ENCODE measurements around the gene P4HA2.

P4HA2 gene

DNA sequence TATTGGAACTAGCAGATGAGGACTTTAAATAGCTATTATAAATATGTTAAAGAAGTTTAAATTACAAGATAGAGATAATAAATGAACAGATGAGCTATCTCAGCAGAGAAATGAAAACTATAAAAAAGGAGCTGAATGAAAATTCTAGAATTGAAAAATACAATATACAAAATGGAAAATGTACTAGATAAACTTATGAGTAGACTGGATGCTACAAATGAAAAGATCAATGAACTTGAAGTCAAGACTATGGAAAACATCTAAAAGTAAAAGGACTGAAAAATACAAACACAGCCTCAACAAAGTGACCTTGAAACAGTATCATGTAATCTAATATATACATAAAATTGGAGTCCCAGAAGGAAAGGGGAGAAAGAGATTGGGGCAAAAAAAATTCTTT is 19.2 kb upstream of the P4HA2 start:
- ATAC-seq, result no peak
- TF ChIP-seq TOX (CRISPR knock-in tag; IDR thresholded peaks at IDR 0.05; ENCODE audit: borderline replicate concordance) (no peak), ZFP30 (CRISPR knock-in tag; IDR thresholded peaks at IDR 0.05) (peak; percentile 67; the same call in 1 of the 2 replicates)

GRCh38 chr5:132245593-132245992 is 17.9 kb upstream of the P4HA2 start:
- TF ChIP-seq ZC3H10 (CRISPR knock-in tag; IDR thresholded peaks at IDR 0.05), result no peak
- ATAC-seq, result no peak

DNA sequence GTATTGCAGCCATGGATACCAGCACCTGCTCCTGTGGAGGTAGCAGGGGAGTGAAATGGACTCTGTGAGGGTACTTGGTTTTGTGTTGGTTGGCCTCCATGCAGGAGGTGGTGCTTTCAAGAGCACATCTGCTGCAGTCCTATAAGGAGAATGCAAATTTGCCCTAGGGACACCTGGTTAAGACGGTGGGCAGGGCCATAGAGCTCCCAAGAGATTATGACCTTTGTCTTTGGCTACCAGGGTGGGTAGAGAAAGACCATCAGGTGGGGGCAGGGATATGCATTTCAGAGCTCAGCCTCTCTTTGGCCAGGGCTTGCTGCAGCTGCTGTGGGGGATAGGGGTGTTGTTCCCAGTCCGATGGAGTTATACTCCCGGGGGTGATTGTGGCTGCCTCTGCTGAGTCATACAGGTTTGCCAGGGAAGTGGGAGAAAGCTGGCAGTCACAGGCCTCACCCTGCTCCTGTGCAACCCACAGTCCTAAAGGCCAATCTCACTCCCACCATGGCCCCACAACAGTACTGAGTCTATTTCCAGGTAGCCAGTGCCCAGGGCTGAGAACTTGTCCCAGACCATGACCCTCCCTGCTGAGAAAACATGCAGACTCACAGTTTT is 15.8 kb upstream of the P4HA2 start:
- TF ChIP-seq, protein P1, sequence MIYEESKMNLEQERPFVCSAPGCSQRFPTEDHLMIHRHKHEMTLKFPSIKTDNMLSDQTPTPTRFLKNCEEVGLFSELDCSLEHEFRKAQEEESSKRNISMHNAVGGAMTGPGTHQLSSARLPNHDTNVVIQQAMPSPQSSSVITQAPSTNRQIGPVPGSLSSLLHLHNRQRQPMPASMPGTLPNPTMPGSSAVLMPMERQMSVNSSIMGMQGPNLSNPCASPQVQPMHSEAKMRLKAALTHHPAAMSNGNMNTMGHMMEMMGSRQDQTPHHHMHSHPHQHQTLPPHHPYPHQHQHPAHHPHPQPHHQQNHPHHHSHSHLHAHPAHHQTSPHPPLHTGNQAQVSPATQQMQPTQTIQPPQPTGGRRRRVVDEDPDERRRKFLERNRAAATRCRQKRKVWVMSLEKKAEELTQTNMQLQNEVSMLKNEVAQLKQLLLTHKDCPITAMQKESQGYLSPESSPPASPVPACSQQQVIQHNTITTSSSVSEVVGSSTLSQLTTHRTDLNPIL (CRISPR knock-in tag; IDR thresholded peaks at IDR 0.05; ENCODE audit: low read depth), result no peak
- TF ChIP-seq ZFP30 (CRISPR knock-in tag; IDR thresholded peaks at IDR 0.05) (no peak), CSRNP3 (CRISPR knock-in tag; IDR thresholded peaks at IDR 0.05) (no peak)
- no peak for ATAC-seq

DNA sequence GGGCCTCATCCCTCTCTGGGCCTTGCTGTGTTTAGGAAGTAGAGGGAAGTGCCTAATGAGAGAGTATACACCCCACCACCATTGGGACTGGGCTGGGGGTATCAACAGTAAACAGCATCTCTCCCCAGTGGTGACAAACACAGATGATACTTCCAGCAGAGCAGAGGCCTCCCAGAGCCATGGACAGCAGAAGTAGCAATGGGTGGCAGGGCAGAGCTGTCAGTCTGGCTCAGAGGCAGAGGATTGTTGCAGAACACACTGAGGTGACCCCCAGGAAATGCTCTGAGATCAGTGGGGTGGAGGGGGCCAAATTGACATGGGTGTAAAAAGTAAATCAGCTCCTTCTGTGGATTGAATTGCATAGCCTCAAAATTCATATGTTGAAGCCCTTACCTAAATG is 12.1 kb upstream of the P4HA2 start:
- ATAC-seq, result no peak
- TF ChIP-seq TCF4 (CRISPR knock-in tag; IDR thresholded peaks at IDR 0.05; ENCODE audit: borderline replicate concordance), result no peak
- no peak for TF ChIP-seq PATZ1 (CRISPR knock-in tag; IDR thresholded peaks at IDR 0.05; ENCODE audit: borderline replicate concordance)
- no peak for TF ChIP-seq ZC3H10 (CRISPR knock-in tag; IDR thresholded peaks at IDR 0.05)
- no peak for TF ChIP-seq TOX (CRISPR knock-in tag; IDR thresholded peaks at IDR 0.05; ENCODE audit: borderline replicate concordance)
- TF ChIP-seq OSR1 (CRISPR knock-in tag; IDR thresholded peaks at IDR 0.05), result no peak
- no peak for TF ChIP-seq ZNF70 (CRISPR knock-in tag; IDR thresholded peaks at IDR 0.05)
- no peak for TF ChIP-seq ARNTL (CRISPR knock-in tag; IDR thresholded peaks at IDR 0.05; ENCODE audit: borderline replicate concordance, low read depth)
- TF ChIP-seq RARB (CRISPR knock-in tag; IDR thresholded peaks at IDR 0.05), result no peak
- TF ChIP-seq POU6F1 (CRISPR knock-in tag; IDR thresholded peaks at IDR 0.05; ENCODE audit: borderline replicate concordance, low read depth), result no peak
- TF ChIP-seq ISL1 (CRISPR knock-in tag; IDR thresholded peaks at IDR 0.05), result no peak
- no peak for TF ChIP-seq CSDC2 (CRISPR knock-in tag; IDR thresholded peaks at IDR 0.05)
- no peak for TF ChIP-seq PPARA (CRISPR knock-in tag; IDR thresholded peaks at IDR 0.05; ENCODE audit: borderline replicate concordance)
- TF ChIP-seq GLIS3 (CRISPR knock-in tag; IDR thresholded peaks at IDR 0.05), result no peak
- TF ChIP-seq CSRNP3 (CRISPR knock-in tag; IDR thresholded peaks at IDR 0.05), result no peak
- TF ChIP-seq ZFP3 (CRISPR knock-in tag; IDR thresholded peaks at IDR 0.05), result no peak
- TF ChIP-seq, protein P1 (CRISPR knock-in tag; IDR thresholded peaks at IDR 0.05; ENCODE audit: low read depth), result no peak

Measured in SK-N-SH treated with all-trans-retinoic acid at 6 μM for 48 hours (cell line).